ENCODE measurements around the gene SNED1.
A peak's percentile ranks its signal among the peaks of the same experiment; 100 is the strongest.

SNED1 gene

GRCh38 chr2:240997856-240998705 is at the start of gene SNED1:
TSS of gene SNED1 (plus strand) at chr2:240998618. CDS start at chr2:240998838, 220 bp downstream.
- peak; percentile 68 for DNase-seq

DNA sequence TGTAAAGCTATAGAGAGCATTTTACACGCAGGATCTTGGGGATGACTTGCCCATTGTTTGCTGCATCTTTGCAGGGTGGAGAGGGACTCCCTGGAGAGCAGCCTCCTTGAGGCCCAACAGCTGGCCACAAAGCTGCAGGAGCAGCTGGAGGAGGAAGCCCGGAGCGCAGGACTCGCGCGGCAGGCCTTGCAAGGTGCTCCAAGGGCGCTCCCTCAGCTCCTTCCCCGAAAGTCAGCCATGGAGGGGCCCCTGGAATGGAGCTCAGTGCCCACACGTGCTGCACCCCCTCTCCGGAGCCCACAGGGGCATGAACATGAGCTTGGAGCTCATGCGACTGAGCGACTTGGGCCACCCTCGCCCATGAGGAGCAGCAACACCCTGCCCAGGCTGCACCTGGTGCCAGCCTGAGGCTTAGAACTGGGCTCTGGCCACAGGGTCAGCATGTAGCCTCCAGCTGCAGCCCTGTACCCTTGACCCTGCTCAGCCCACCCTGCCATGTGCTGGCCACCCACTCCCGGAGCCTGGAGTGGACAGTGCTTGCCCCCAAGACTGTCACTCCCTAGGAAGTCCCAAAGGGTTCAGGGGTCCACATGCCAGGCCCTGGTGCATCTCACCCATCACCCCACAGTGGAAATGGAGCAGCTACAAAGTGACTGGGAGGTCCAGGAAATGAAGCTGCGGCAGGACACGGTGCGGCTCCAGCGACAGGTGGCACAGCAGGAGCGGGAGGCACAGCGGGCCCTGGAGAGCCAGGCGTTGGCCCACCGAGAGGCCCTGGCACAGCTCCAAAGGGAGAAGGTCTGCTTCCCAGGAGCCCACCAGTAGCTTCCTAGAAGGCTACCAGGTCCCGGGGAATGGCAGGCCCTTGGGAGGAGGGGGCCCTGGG is 49.3 kb upstream of the SNED1 start:
- DNase-seq = no peak

GRCh38 chr2:240949791-240950705 is 48.4 kb upstream of the SNED1 start:
- no peak for DNase-seq

- no peak for DNase-seq
Observed at GRCh38 chr2:240951045-240951594, 47.3 kb upstream of the SNED1 start.

- DNase-seq = no peak
Observed at GRCh38 chr2:240952496-240953246, 45.7 kb upstream of the SNED1 start.

DNA sequence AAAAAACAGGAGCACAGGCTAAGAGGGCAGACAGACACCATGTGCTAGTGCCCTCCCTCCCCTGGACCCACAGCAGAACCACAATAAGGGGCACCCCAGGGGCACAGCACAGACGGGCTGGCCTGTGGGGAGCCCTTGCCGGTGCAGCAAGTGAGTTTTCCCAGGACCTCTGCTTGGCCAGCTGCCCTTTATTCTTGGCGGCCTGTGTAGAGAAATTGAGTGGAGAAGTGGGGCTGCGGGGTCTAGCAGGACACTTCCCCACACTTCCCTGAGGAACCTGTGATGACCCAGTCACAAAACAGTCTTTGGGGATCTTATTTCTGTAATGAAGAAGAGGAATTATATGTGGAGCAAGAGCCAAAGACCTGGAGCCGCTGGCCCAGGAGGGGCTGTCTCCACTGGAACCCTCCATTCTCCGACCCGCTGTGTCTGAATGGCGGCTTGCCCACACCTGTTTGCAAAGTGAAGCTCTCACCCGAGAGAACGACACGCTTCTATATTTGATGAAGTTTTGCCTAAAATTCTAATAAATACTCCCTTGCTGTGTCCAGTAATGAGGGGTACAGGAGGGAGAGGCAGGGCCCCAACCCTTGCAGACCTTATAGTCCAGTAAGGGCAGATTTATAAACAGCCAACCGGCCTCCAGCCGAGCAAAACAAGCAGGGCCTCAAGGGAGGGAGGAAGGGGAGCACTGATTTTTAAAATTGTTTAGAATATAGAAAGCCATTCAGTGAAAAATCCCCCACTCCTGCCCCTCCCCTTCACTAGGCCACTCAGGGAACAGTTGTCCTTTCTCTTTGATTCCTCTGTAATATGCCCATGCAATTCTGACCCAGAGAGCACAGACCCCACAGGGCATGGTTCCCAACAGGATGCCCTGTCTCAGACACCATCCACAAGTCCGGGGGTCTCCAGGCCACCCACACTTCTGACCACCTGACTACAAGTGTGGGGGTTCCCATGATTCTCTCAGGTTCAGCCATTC is 44.7 kb upstream of the SNED1 start:
- no peak for DNase-seq

GRCh38 chr2:240954436-240955305 is 43.7 kb upstream of the SNED1 start:
- DNase-seq = no peak

GRCh38 chr2:240955306-240956170 is 42.9 kb upstream of the SNED1 start:
- no peak for DNase-seq

- no peak for DNase-seq
Observed at GRCh38 chr2:240956171-240956934, 42.1 kb upstream of the SNED1 start.

GRCh38 chr2:240956935-240957655 is 41.3 kb upstream of the SNED1 start:
- no peak for DNase-seq

- DNase-seq = no peak
Observed at GRCh38 chr2:240957656-240958365, 40.6 kb upstream of the SNED1 start.

DNA sequence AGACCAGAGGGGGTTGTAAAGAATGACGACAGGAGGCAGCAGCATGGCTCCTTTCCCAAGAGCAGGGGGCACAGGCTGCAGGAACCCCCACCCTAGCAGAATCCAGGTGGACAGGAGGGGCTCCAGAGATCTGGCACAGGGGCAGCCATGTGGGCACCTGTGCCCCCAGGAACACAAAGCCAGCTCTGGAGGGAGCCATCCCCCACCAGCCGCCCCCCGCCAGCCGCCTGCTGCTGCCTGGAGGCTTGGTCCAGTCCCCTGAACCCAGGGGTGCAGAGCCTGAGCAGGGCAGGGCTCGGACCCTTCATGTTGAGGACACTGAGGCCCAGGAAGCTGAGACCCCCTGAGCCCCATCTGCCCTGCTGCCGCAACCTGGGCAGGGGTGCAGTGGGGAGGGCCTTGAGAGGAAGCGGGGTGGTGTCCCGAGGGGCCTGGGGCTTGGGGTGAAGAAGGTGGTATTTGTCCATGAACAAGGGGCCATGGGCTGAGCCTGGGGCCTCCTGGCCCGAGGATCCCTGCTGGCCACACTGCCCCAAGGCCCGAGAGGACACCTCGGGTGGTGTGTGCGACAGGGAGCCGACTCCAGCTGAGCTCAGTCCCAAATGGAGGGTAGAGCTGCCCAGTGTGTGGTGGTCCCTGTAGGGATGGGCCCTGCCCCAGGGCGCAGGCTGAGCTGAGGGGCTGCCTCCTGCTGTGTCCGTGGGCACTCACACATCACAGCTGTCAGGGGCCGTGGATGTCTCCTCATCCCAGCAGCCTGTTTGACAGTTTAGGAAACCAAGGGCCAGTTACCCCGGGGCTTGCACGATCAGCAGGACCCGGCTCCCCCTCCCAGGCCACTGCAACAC is 39.8 kb upstream of the SNED1 start:
- DNase-seq = no peak

DNA sequence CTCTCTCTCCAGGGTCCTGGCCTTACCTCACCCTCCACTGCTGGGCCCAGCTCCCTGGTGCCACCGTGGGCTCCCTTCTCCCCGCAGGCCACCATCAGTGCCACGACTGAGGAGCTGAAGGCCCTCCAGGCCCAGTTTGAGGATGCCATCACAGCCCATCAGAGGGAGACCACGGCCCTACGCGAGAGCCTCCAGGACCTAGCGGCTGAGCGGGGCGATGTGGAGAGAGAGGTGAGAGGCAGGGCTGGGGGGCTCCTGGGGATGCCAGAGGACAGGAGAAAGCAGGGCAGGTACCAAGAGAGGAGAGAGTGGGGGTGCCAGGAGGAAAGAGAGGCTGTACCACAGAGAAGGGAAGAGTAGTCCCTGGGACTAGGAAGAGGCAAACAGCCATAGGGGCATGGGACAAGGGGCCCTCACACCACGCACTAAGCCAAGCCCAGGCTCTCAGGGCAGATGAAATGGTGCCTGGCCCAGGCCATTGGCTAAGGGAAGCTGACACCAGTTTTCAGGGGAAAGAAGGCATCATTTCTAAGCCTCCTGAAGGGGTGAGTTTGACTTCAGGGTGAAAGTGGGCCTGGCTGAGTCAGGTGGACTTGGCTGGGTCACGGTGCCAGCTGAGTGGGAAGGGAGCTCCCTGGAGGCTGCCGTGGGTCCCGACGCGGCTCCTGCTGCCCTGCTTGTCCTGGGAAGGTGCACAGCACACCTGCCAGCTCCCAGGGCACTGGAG is 39.0 kb upstream of the SNED1 start:
- no peak for DNase-seq

GRCh38 chr2:240959941-240960308 is 38.5 kb upstream of the SNED1 start:
- DNase-seq = no peak

Measured in CD4-positive, alpha-beta T cell treated with Interleukin-6 for 4 hours (primary cell).